Measurements from ENCODE around the gene ABHD16B. TPM values are rescaled to one million over a fixed set of nuclear protein-coding genes. Genes with fewer than 3 reads are reported as not detected.

The ABHD16B gene
- total and polyA plus RNA-seq, 2 experiments from 2014 or later = not detected

DNA sequence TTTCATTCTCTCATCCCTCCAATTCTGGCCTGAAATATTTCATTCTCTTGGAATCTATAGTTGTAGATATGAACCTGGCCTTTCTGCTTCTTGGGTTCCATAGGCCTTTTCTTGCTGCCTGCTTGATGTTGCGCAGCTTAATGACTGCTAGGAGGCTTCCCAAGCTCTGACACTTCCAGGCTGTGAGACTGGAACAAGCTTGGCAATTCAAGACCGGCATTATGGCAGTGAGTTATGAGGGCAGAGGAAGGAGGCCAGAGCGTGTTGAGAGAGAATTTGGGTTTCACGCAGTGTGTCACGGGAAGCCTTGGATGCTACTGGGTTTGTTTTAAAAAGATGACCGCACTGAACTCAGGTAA is 32.7 kb downstream of the ABHD16B start:
- H3K79me2 ChIP-seq (replicated peaks; ENCODE audit: insufficient read depth) = peaks cover 31% of the 10 kb centered on the region
- H4K20me1 ChIP-seq (replicated peaks; ENCODE audit: insufficient read depth) = peaks cover 29% of the 10 kb centered on the region
- no peak for DNase-seq (ENCODE audit: low spot score)
- TF ChIP-seq STAT1 (IDR thresholded peaks at IDR 0.05; ENCODE audit: unreplicated experiment) = no peak
- TF ChIP-seq, protein P1, sequence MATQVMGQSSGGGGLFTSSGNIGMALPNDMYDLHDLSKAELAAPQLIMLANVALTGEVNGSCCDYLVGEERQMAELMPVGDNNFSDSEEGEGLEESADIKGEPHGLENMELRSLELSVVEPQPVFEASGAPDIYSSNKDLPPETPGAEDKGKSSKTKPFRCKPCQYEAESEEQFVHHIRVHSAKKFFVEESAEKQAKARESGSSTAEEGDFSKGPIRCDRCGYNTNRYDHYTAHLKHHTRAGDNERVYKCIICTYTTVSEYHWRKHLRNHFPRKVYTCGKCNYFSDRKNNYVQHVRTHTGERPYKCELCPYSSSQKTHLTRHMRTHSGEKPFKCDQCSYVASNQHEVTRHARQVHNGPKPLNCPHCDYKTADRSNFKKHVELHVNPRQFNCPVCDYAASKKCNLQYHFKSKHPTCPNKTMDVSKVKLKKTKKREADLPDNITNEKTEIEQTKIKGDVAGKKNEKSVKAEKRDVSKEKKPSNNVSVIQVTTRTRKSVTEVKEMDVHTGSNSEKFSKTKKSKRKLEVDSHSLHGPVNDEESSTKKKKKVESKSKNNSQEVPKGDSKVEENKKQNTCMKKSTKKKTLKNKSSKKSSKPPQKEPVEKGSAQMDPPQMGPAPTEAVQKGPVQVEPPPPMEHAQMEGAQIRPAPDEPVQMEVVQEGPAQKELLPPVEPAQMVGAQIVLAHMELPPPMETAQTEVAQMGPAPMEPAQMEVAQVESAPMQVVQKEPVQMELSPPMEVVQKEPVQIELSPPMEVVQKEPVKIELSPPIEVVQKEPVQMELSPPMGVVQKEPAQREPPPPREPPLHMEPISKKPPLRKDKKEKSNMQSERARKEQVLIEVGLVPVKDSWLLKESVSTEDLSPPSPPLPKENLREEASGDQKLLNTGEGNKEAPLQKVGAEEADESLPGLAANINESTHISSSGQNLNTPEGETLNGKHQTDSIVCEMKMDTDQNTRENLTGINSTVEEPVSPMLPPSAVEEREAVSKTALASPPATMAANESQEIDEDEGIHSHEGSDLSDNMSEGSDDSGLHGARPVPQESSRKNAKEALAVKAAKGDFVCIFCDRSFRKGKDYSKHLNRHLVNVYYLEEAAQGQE (IDR thresholded peaks at IDR 0.05; ENCODE audit: unreplicated experiment) = no peak
- no peak for TF ChIP-seq NANOG (IDR thresholded peaks at IDR 0.05; ENCODE audit: borderline replicate concordance)
- TF ChIP-seq CREB1 (CRISPR knock-in tag; IDR thresholded peaks at IDR 0.05; ENCODE audit: low read depth) = no peak
- TF ChIP-seq POLR2AphosphoS5 (IDR thresholded peaks at IDR 0.05; ENCODE audit: low read depth) = no peak
- no peak for TF ChIP-seq ZNF331 (CRISPR knock-in tag; IDR thresholded peaks at IDR 0.05; ENCODE audit: low read depth)
- TF ChIP-seq EZH2 (IDR thresholded peaks at IDR 0.05; ENCODE audit: low read depth, unreplicated experiment) = no peak
- no peak for TF ChIP-seq ZNF114 (CRISPR knock-in tag; IDR thresholded peaks at IDR 0.05)
- H3K27ac ChIP-seq (ENCODE audit: low read depth) = no peak overlapping the region
- H3K4me2 ChIP-seq = peak overlapping the region; percentile 66
- no peaks in the 10 kb centered on the region for H3K9me2 ChIP-seq (ENCODE audit: insufficient read depth)
- Mint-ChIP-seq H3K27ac (no peak overlapping the region), H3K36me3 (ENCODE audit: low read depth) (peaks cover 24% of the 10 kb centered on the region), H3K4me1 (peaks cover 16% of the 10 kb centered on the region), H3K27me3 (ENCODE audit: insufficient read depth, low read depth, poor library complexity) (peaks cover 17% of the 10 kb centered on the region), H3K9me3 (no peaks in the 10 kb centered on the region), H3K4me3 (peak overlapping the region; percentile 79)
- no peaks in the 10 kb centered on the region for H3K27me3 ChIP-seq (ENCODE audit: insufficient read depth)
- H3F3A ChIP-seq (replicated peaks; ENCODE audit: low read depth) = peaks cover 28% of the 10 kb centered on the region
- no peak overlapping the region for H2AFZ ChIP-seq
- peak overlapping the region; percentile 79 for H3K4me3 ChIP-seq
- no peak for ATAC-seq
- H3K4me1 ChIP-seq (ENCODE audit: insufficient read depth) = peaks cover 8% of the 10 kb centered on the region; the same call in 1 of the 2 replicates
- H3K36me3 ChIP-seq (ENCODE audit: insufficient read depth) = peaks cover 6% of the 10 kb centered on the region; the same call in 1 of the 2 replicates

DNA sequence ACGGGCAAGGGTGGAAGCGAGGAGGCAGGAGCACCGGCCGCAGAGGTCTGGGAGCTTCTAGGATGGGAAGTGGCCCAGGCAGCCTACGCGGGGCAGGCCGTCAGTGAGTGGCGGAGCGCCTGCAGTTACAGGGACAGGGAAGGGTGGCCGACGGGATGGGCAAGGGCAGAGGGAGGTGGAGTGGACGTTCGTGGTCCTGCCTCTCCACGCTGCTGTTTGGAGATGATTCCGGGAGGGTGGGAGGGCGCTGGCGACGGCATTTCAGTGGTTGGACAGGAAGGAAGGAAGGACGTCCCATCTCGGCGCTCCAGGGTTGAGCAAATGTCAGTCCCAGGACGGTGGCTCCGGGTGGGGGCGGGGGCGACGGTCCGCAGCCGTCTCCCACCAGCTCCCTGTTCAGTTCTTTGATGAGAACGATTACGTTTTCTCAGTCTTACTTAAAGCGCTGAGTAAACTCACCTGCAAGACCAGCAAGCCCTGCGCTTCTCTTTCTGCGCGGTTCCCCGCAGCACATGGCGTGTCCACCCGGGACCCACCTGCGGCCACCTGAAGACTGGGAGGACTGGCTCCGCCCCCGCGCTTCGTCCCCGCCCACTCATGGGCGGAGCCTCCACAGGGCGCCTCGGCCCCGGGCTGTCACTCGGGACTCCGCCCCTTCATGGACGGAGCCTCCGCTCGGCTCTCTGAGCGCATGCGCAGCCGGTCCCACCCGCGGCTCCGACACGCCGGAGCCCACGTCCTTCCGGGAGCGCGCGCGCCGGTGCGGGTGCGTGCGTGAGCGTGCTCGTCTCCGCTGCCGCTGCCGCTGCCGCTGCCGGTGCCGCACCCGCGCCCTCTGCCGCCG is 33.3 kb downstream of the ABHD16B start, which contains the start of gene DNAJC5:
Gene DNAJC5 (plus strand): TSS at position 769 of the 844 bp plus-strand sequence. CDS start 33,220 bp downstream, outside the sequence.
- H3K4me3 ChIP-seq = peak within 1 kb of the TSS; percentile 79
- no peak within 1 kb of the TSS for H3K27ac ChIP-seq (ENCODE audit: low read depth)
- peaks cover 27% of the 10 kb centered on the region for H3F3A ChIP-seq (replicated peaks; ENCODE audit: low read depth)
- H2AFZ ChIP-seq = peak within 1 kb of the TSS; percentile 0; the same call in 1 of the 2 replicates
- Mint-ChIP-seq H3K27ac (peak within 1 kb of the TSS; percentile 40; the same call in 1 of the 2 replicates), H3K36me3 (ENCODE audit: low read depth) (peaks cover 18% of the 10 kb centered on the region), H3K9me3 (no peaks in the 10 kb centered on the region), H3K4me1 (peaks cover 16% of the 10 kb centered on the region), H3K27me3 (ENCODE audit: insufficient read depth, low read depth, poor library complexity) (peaks cover 17% of the 10 kb centered on the region), H3K4me3 (peak within 1 kb of the TSS; percentile 86)
- ATAC-seq (peak; percentile 79), DNase-seq (ENCODE audit: low spot score) (peak; percentile 88)
- no peaks in the 10 kb centered on the region for H3K9me2 ChIP-seq (ENCODE audit: insufficient read depth)
- H3K4me1 ChIP-seq (ENCODE audit: insufficient read depth) = peaks cover 8% of the 10 kb centered on the region; the same call in 1 of the 2 replicates
- H3K27me3 ChIP-seq (ENCODE audit: insufficient read depth) = no peaks in the 10 kb centered on the region
- H3K4me2 ChIP-seq = peak within 1 kb of the TSS; percentile 81
- H3K79me2 ChIP-seq (replicated peaks; ENCODE audit: insufficient read depth) = peaks cover 37% of the 10 kb centered on the region
- peaks cover 6% of the 10 kb centered on the region; the same call in 1 of the 2 replicates for H3K36me3 ChIP-seq (ENCODE audit: insufficient read depth)
- H4K20me1 ChIP-seq (replicated peaks; ENCODE audit: insufficient read depth) = peaks cover 29% of the 10 kb centered on the region
- TF ChIP-seq POLR2AphosphoS5 (IDR thresholded peaks at IDR 0.05; ENCODE audit: low read depth) (peak; percentile 64; the same call in 1 of the 2 replicates), ZNF114 (CRISPR knock-in tag; IDR thresholded peaks at IDR 0.05) (no peak)
- TF ChIP-seq, protein P1 (IDR thresholded peaks at IDR 0.05; ENCODE audit: unreplicated experiment) = no peak
